TTC549 (cell line): ENCODE data around the gene AADAT.
A peak's percentile ranks its signal among the peaks of the same experiment; 100 is the strongest.

Source experiments
- FAIRE-seq: peaks from 2 replicates; lab custom pipeline; 2012; peaks lifted over from hg19 to GRCh38; lab: Jason Lieb, UNC

The AADAT gene

GRCh38 chr4:170027181-170027829 is 62.5 kb downstream of the AADAT start:
- peak; percentile 70 for FAIRE-seq

DNA sequence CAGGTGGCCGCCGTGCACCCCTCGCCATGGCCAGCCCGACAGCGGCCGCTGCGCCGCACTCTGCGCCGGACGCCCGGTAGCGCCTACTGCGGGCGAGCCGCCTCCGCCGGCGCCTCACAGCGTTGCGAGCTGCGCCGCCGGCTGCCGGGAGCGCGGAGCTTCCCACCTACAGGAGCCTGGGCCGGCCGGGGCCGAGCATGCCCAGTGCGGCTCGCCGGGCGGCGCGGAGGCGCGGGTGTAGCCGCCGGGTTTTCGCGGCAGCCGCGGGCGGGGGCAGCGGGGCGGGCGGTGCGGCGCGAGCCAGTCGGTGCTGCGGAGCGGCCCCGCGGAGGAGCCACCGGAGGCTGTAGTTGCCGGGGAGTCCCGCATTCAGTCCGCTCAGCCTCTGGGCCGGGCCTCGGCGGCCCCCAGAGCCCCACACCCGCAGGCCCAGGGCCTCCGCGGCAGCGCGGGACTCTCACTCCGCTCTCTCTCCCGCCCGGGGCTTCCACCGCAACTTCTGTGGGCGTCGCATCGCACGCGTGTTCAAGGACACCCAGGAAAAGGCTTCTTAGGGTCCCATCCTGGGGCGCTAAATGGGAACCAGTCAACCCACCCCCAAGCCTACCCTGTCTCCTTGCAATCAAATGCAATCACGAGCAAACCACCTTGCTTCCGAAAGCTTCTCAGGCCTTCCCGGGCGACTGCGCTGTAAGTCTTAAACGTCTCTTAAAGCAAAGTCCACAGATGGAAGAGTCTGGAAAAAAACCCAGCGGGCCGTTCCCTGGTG is 63.3 kb downstream of the AADAT start, which contains the start of gene MFAP3L:
MFAP3L (minus strand) TSS at position 143 of the 769 bp plus-strand sequence. CDS start 20,518 bp downstream, outside the sequence.
- FAIRE-seq, result no peak

DNA sequence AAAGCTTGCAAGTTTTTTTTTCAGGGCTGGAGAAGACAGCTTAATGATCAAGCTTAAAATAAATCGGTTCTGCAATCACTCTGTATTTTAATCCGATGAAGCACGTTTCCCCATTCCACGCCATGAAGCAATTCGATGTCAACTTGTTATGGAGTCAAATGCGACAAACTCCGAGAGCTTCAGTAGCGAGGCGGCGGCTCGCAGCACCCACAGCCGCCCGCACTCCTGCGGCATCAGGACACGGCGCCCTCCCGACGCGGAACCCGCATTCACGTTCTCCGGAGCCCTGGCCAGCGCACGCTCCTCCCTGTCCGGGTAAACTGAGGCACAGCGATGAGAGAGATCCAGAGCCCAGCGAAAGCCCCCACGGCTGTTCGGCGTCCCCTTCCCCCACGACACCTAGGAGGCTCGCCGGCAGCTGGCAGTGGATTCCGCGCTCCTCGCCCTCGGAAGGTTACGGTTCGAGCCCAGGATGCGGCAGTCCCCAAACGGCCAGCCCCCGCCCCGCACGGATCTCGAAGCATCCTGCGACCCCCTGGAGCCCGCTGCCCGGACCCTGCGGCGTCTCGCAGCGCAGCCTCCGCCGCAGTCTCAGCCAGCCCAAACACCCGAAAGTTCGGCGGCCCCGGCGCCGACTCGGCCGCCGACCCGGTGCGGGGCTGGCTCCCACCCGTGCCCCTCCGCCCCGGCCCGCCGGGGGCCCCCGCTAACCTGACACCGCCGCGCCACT is 64.1 kb downstream of the AADAT start:
- FAIRE-seq, result no peak

DNA sequence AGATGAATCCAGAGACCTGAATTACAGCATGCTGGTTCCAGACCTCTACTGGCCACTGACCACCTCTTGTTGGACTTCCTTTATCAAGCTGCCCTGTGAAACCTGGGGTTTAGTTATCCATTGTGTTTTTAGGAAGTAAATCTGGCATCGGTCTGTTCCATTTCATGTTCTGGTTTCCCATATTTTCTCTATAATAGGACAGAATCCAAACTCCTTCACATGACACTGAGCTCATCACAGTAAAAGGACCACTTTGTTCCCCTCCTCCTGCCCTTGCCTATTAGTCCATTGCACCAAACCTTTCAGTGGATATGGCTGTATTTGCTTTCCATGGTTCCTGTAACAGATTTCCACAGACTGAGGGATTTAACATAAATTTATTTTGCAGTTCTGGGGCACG is 67.5 kb downstream of the AADAT start:
- no peak for FAIRE-seq

- FAIRE-seq, result no peak
These were observed 72.5 kb downstream of the AADAT start for GRCh38 chr4:170017252-170017651.

- FAIRE-seq, result no peak
These were observed 74.5 kb downstream of the AADAT start for GRCh38 chr4:170015285-170015684.

DNA sequence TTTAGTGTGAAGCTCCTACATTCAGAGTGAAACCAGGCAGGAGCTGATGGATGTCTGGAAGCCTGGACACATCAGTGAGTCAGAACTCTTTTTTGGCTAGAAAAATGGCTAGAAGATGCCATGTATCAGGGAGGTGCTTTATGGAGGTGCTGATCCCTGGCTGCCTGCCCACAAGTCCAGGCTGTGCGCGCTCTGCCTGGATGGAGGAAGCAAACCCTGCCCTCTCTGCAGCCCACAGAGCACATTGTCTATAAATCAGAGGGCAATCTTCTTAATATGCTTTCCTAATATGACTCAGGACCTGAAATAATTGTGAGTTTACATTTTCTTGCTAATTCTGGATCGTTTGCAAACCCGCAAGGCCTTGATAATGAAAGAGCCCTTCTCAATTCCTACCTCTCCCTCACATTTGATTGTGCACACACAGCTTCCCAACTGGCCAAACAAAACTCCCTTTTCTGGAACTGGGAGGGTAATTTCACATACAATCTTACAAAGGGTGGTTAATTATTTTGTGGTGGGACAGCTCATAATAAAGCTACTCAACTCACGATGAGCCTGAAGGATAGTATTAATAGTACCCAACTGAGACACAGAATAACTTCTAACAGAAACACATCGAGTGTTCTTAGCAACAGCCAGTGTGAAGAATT is 75.3 kb downstream of the AADAT start:
- FAIRE-seq, result no peak

DNA sequence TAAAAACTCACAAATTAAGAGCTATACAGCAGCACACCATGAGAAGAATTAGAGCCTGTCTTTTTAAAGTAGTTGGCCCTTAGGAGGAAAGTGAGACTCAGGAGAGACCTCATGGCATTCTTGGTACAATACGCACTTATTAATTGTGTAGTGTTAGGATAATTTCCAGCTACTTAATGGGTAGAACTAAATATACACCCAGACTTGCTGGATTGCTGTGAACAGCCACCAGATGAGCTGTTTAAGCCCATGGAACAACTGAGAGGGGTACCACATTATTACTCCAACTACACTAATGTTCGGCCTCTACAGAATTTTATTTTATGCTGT is 77.2 kb downstream of the AADAT start:
- no peak for FAIRE-seq

- no peak for FAIRE-seq
These were observed 77.7 kb downstream of the AADAT start for GRCh38 chr4:170011921-170012628.
